Skeletal muscle satellite cell (primary cell): ENCODE data around the gene ATRN.
"Not testable (repeated sequence)": the region's sequence is repeated elsewhere in the genome, so short reads cannot be mapped to it uniquely, and the experiment has no call there.

Experiments used
- H3K27me3 ChIP-seq: 2 replicates; pipeline ENCODE4 v1.7.0; 2013; ENCODE audit warnings: low read length; ENCODE audit not compliant: control insufficient read depth, insufficient read depth
- H3K36me3 ChIP-seq: 2 replicates; pipeline ENCODE4 v1.7.0; 2013; ENCODE audit warnings: mild to moderate bottlenecking, control low read depth, low read length; ENCODE audit not compliant: insufficient read depth
- H3K4me1 ChIP-seq: 2 replicates; pipeline ENCODE4 v1.7.0; 2013; ENCODE audit warnings: low read length; ENCODE audit not compliant: control insufficient read depth, insufficient read depth
- H3K4me2 ChIP-seq: 2 replicates; pipeline ENCODE4 v1.7.0; 2013; ENCODE audit warnings: mild to moderate bottlenecking, low read length
- H3K4me3 ChIP-seq: 2 replicates; pipeline ENCODE4 v1.7.0; 2013; ENCODE audit warnings: low read length
- H3K9ac ChIP-seq: 2 replicates; pipeline ENCODE4 v1.7.0; 2013; ENCODE audit warnings: mild to moderate bottlenecking, low read depth, low read length, moderate library complexity
- H3K9me3 ChIP-seq: replicated peaks from 2 replicates; pipeline ENCODE4 v1.7.0; 2013; ENCODE audit warnings: mild to moderate bottlenecking, control low read depth, low read length

The ATRN gene

GRCh38 chr20:3583765-3584164 is 112.9 kb downstream of the ATRN start:
- H3K9ac ChIP-seq, result no peak overlapping the region
- no peaks in the 10 kb centered on the region for H3K9me3 ChIP-seq
- no peak overlapping the region for H3K4me2 ChIP-seq
- no peaks in the 10 kb centered on the region for H3K27me3 ChIP-seq
- no peaks in the 10 kb centered on the region for H3K4me1 ChIP-seq
- peaks cover 32% of the 10 kb centered on the region for H3K36me3 ChIP-seq
- no peak overlapping the region for H3K4me3 ChIP-seq

- H3K4me3 ChIP-seq, result no peak overlapping the region
- H3K4me1 ChIP-seq, result no peaks in the 10 kb centered on the region
- H3K4me2 ChIP-seq, result no peak overlapping the region
- no peaks in the 10 kb centered on the region for H3K9me3 ChIP-seq
- no peak overlapping the region for H3K9ac ChIP-seq
- H3K27me3 ChIP-seq, result no peaks in the 10 kb centered on the region
- peaks cover 28% of the 10 kb centered on the region for H3K36me3 ChIP-seq
Observed at GRCh38 chr20:3586093-3586492, 115.3 kb downstream of the ATRN start.

GRCh38 chr20:3590164-3590563 is 119.3 kb downstream of the ATRN start:
- Histone ChIP-seq H3K36me3 (peaks cover 27% of the 10 kb centered on the region), H3K9ac (no peak overlapping the region)

GRCh38 chr20:3592931-3593330 is 122.1 kb downstream of the ATRN start:
- Histone ChIP-seq H3K9me3 (no peaks in the 10 kb centered on the region), H3K36me3 (peaks cover 26% of the 10 kb centered on the region), H3K4me1 (no peaks in the 10 kb centered on the region), H3K4me3 (no peak overlapping the region), H3K27me3 (no peaks in the 10 kb centered on the region), H3K9ac (no peak overlapping the region), H3K4me2 (no peak overlapping the region)

More at GRCh38 chr20:3590164-3590563, 119.3 kb downstream of the ATRN start:
- H3K27me3 ChIP-seq, result no peaks in the 10 kb centered on the region
- no peak overlapping the region for H3K4me3 ChIP-seq
- H3K4me2 ChIP-seq, result no peak overlapping the region
- no peaks in the 10 kb centered on the region for H3K9me3 ChIP-seq
- H3K4me1 ChIP-seq, result no peaks in the 10 kb centered on the region

GRCh38 chr20:3595541-3595940 is 124.7 kb downstream of the ATRN start:
- Histone ChIP-seq H3K9ac (no peak overlapping the region), H3K4me3 (no peak overlapping the region), H3K36me3 (peaks cover 42% of the 10 kb centered on the region), H3K9me3 (no peaks in the 10 kb centered on the region), H3K4me2 (no peak overlapping the region), H3K4me1 (no peaks in the 10 kb centered on the region), H3K27me3 (no peaks in the 10 kb centered on the region)

- H3K4me2 ChIP-seq, result no peak overlapping the region
- no peaks in the 10 kb centered on the region for H3K4me1 ChIP-seq
- H3K9me3 ChIP-seq, result no peaks in the 10 kb centered on the region
- H3K4me3 ChIP-seq, result no peak overlapping the region
- no peaks in the 10 kb centered on the region for H3K27me3 ChIP-seq
- peaks cover 27% of the 10 kb centered on the region for H3K36me3 ChIP-seq
- no peak overlapping the region for H3K9ac ChIP-seq
Observed at GRCh38 chr20:3603108-3603507, 132.3 kb downstream of the ATRN start.

GRCh38 chr20:3605386-3605886 is 134.6 kb downstream of the ATRN start:
- H3K9me3 ChIP-seq, H3K27me3 ChIP-seq, H3K4me1 ChIP-seq, H3K4me2 ChIP-seq, H3K9ac ChIP-seq, H3K4me3 ChIP-seq: not testable (repeated sequence)
- peaks cover 13% of the 10 kb centered on the region for H3K36me3 ChIP-seq

GRCh38 chr20:3606021-3606420 is 135.2 kb downstream of the ATRN start:
- Histone ChIP-seq H3K9me3 (no peaks in the 10 kb centered on the region), H3K36me3 (peaks cover 12% of the 10 kb centered on the region), H3K4me2 (no peak overlapping the region), H3K4me1 (no peaks in the 10 kb centered on the region), H3K27me3 (no peaks in the 10 kb centered on the region), H3K4me3 (no peak overlapping the region), H3K9ac (no peak overlapping the region)

GRCh38 chr20:3611901-3612300 is 141.1 kb downstream of the ATRN start:
- no peak overlapping the region for H3K4me2 ChIP-seq
- H3K9me3 ChIP-seq, result no peaks in the 10 kb centered on the region
- no peaks in the 10 kb centered on the region for H3K4me1 ChIP-seq
- no peak overlapping the region for H3K9ac ChIP-seq
- H3K4me3 ChIP-seq, result no peak overlapping the region
- no peaks in the 10 kb centered on the region for H3K36me3 ChIP-seq
- no peaks in the 10 kb centered on the region for H3K27me3 ChIP-seq

GRCh38 chr20:3612795-3613572 is 142.2 kb downstream of the ATRN start:
- Histone ChIP-seq H3K36me3 (no peaks in the 10 kb centered on the region), H3K4me1 (no peaks in the 10 kb centered on the region), H3K4me2 (no peak overlapping the region), H3K27me3 (no peaks in the 10 kb centered on the region), H3K4me3 (no peak overlapping the region), H3K9ac (no peak overlapping the region), H3K9me3 (no peaks in the 10 kb centered on the region)

GRCh38 chr20:3613821-3614440 is 143.1 kb downstream of the ATRN start:
- Histone ChIP-seq H3K9me3 (no peaks in the 10 kb centered on the region), H3K4me3 (no peak overlapping the region), H3K4me1 (no peaks in the 10 kb centered on the region), H3K4me2 (no peak overlapping the region), H3K27me3 (no peaks in the 10 kb centered on the region), H3K9ac (no peak overlapping the region), H3K36me3 (peaks cover 3% of the 10 kb centered on the region)

- peaks cover 3% of the 10 kb centered on the region for H3K36me3 ChIP-seq
- H3K4me1 ChIP-seq, result no peaks in the 10 kb centered on the region
- H3K4me2 ChIP-seq, result no peak overlapping the region
- no peak overlapping the region for H3K4me3 ChIP-seq
- no peaks in the 10 kb centered on the region for H3K27me3 ChIP-seq
- no peaks in the 10 kb centered on the region for H3K9me3 ChIP-seq
- H3K9ac ChIP-seq, result no peak overlapping the region
Observed at GRCh38 chr20:3614466-3614865, 143.6 kb downstream of the ATRN start.
